Activated CD4-positive, alpha-beta T cell treated with anti-CD3 and anti-CD28 coated beads, Interleukin-2, amount 50 U/mL, for 4 hours (primary cell): Measurements from ENCODE around the gene TRMU.

ENCODE experiments used
- DNase-seq, 2 experiments: peaks; one replicate each; pipeline ENCODE4 v3.0.0-alpha.2; 2020

TRMU gene

GRCh38 chr22:46339956-46340355 is 4.4 kb downstream of the TRMU start:
- no peak for DNase-seq

GRCh38 chr22:46340676-46341075 is 5.2 kb downstream of the TRMU start:
- no peak for DNase-seq

- no peak for DNase-seq
Measured at GRCh38 chr22:46346680-46347405, 11.3 kb downstream of the TRMU start.

- no peak for DNase-seq
Measured at GRCh38 chr22:46347646-46348045, 12.1 kb downstream of the TRMU start.

GRCh38 chr22:46348099-46348695 is 12.7 kb downstream of the TRMU start:
- no peak for DNase-seq

- DNase-seq, result no peak
Measured at GRCh38 chr22:46349238-46349637, 13.7 kb downstream of the TRMU start.

- no peak for DNase-seq
Measured at GRCh38 chr22:46349681-46350080, 14.2 kb downstream of the TRMU start.

GRCh38 chr22:46350121-46350520 is 14.6 kb downstream of the TRMU start:
- no peak for DNase-seq

- no peak for DNase-seq
Measured at GRCh38 chr22:46350646-46351045, 15.1 kb downstream of the TRMU start.

- DNase-seq, result no peak
Measured at GRCh38 chr22:46351131-46351735, 15.7 kb downstream of the TRMU start.

GRCh38 chr22:46351767-46352166 is 16.3 kb downstream of the TRMU start:
- DNase-seq, result no peak

- no peak for DNase-seq
Measured at GRCh38 chr22:46352276-46352675, 16.8 kb downstream of the TRMU start.

- DNase-seq, result no peak
Measured at GRCh38 chr22:46352691-46353386, 17.3 kb downstream of the TRMU start.

- no peak for DNase-seq
Measured at GRCh38 chr22:46353483-46354105, 18.1 kb downstream of the TRMU start.

- no peak for DNase-seq
Measured at GRCh38 chr22:46354176-46354992, 18.9 kb downstream of the TRMU start.

GRCh38 chr22:46354993-46355305 is 19.4 kb downstream of the TRMU start:
- no peak for DNase-seq

GRCh38 chr22:46355369-46355995 is 20.0 kb downstream of the TRMU start:
- DNase-seq, result peak; percentile 52 to 54

- DNase-seq, result no peak
Measured at GRCh38 chr22:46355996-46356471, 20.5 kb downstream of the TRMU start.

- no peak for DNase-seq
Measured at GRCh38 chr22:46356496-46357480, 21.3 kb downstream of the TRMU start.

- DNase-seq, result no peak
Measured at GRCh38 chr22:46357711-46358520, 22.4 kb downstream of the TRMU start.
